Sigmoid colon (tissue), 4 donors: ENCODE data around the gene DYNC1I1.

Source experiments
- EP300 ChIP-seq, 4 donors: sonication (generic); formaldehyde crosslinking; IDR thresholded peaks; one replicate each; pipeline ENCODE4 v1.6.1; 2017; ENCODE audit warnings: antibody characterized with exemption in 4 of 4
- POLR2AphosphoS5 ChIP-seq, 4 donors: sonication (generic); formaldehyde crosslinking; IDR thresholded peaks; one replicate each; pipeline ENCODE4 v1.6.1; 2017; ENCODE audit warnings: antibody characterized with exemption in 4 of 4

DNA sequence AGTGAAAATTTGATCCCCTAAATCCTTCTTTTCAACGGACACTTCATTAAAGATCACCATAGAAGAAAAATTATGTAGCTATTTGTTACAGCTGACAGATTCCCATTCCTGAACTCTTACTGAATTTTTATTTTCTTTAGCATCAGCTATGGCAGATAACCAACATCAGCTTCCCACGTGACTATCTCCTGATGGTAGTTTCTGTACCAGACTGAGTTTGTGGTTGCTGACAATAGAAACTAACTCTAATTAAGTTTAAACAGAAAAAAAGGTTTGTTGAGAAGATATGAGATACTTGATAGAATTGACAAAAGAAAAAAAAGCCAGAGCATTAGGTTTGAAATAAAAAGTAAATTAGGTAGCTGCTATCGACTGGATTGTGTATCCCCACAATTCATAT lies 101.8 kb downstream of the DYNC1I1 start:
- TF ChIP-seq EP300 (IDR thresholded peaks at IDR 0.05) (no peak), POLR2AphosphoS5 (IDR thresholded peaks at IDR 0.05) (no peak)
